ENCODE measurements around the gene MPC2. TPM values are rescaled to one million over a fixed set of nuclear protein-coding genes. Genes with fewer than 3 reads are reported as not detected.
A peak's percentile ranks its signal among the peaks of the same experiment; 100 is the strongest.

MPC2 gene
- total RNA-seq, 1 experiment from 2014 or later, result 32.9 TPM

- peaks cover 7 to 12% of the 10 kb centered on the region in 2 experiments for H3K9me3 Mint-ChIP-seq
- no CpG with 5 or more reads among the region's 4 CpGs for WGBS (ENCODE audit: extremely low coverage, insufficient read length, low lambda C conversion rate)
- Histone ChIP-seq H2AFZ (ENCODE audit: low read length) (no peak overlapping the region), H3K18ac (ENCODE audit: insufficient read length, low read depth, low read length) (no peak overlapping the region), H3K79me1 (ENCODE audit: insufficient read depth, low read depth, low read length, poor library complexity, severe bottlenecking) (no peaks in the 10 kb centered on the region), H2BK15ac (ENCODE audit: low read depth, low read length) (no peak overlapping the region), H3K56ac (ENCODE audit: insufficient read length, low read depth, low read length) (no peak overlapping the region), H3K14ac (ENCODE audit: insufficient read depth, low read length) (no peak overlapping the region), H4K20me1 (ENCODE audit: control insufficient read depth, insufficient read depth, insufficient read length) (no peaks in the 10 kb centered on the region), H3K9me3 (ENCODE audit: control insufficient read depth, low read depth, low read length) (peaks cover 7% of the 10 kb centered on the region), H2AK5ac (ENCODE audit: insufficient read length, low read length) (no peak overlapping the region), H3K4me2 (ENCODE audit: insufficient read depth, insufficient read length, low read length) (no peak overlapping the region), H2BK120ac (ENCODE audit: low read depth, low read length, poor library complexity, severe bottlenecking) (no peak overlapping the region), H2BK12ac (ENCODE audit: insufficient read length, low read depth, low read length) (no peak overlapping the region), H3K23me2 (ENCODE audit: insufficient read length, low read depth, low read length, poor library complexity, severe bottlenecking) (no peaks in the 10 kb centered on the region), H4K91ac (ENCODE audit: insufficient read length, low read depth, low read length) (no peak overlapping the region), H2BK5ac (ENCODE audit: insufficient read length, low read length) (no peak overlapping the region), H4K8ac (replicated peaks; ENCODE audit: insufficient read length, low read depth, low read length) (no peak overlapping the region), H3K79me2 (ENCODE audit: insufficient read depth, low read length) (no peaks in the 10 kb centered on the region), H3K4me1 (ENCODE audit: insufficient read depth, low read length) (no peaks in the 10 kb centered on the region; the same call in 1 of the 2 replicates), H3T11ph (ENCODE audit: low read length) (no peak overlapping the region), H2BK20ac (ENCODE audit: low read depth, low read length, poor library complexity, severe bottlenecking) (no peak overlapping the region), H3K27ac (ENCODE audit: insufficient read length, low read depth, low read length) (no peak overlapping the region), H3K4ac (ENCODE audit: low read depth, low read length) (no peak overlapping the region), H3K9ac (ENCODE audit: extremely low read depth, insufficient read length, low read length) (no peak overlapping the region), H4K5ac (ENCODE audit: insufficient read length, low read depth, low read length) (no peak overlapping the region), H3K23ac (ENCODE audit: insufficient read length, low read depth, low read length) (no peak overlapping the region), H3K27me3 (ENCODE audit: insufficient read depth, low read length) (no peaks in the 10 kb centered on the region)
- peak overlapping the region in 1 of 3 experiments; percentile 4; a peak in 2 of 7 replicates for H3K27ac Mint-ChIP-seq
- TF ChIP-seq CTCF (conservative IDR thresholded peaks at IDR 0.05), result no peak
- H3K27me3 Mint-ChIP-seq (ENCODE audit: low read depth), result no peaks in the 10 kb centered on the region
- DNase-seq, result no peak
- peaks cover 0 to 13% (median 6%) of the 10 kb centered on the region in 3 experiments; a peak in 6 of 7 replicates for H3K36me3 Mint-ChIP-seq (ENCODE audit: insufficient read depth in 1 of 3, low read depth in 3 of 3)
- H3K4me1 Mint-ChIP-seq, result peaks cover 16 to 17% of the 10 kb centered on the region in 2 experiments
- H3K4me3 Mint-ChIP-seq, result no peak overlapping the region
Observed at GRCh38 chr1:167904652-167905130, 32.2 kb downstream of the MPC2 start.

All from H9 (cell line).